ENCODE measurements around the gene TREML1. TPM values are rescaled to one million over a fixed set of nuclear protein-coding genes. Genes with fewer than 3 reads are reported as not detected.
"Not testable (repeated sequence)": the region's sequence is repeated elsewhere in the genome, so short reads cannot be mapped to it uniquely, and the experiment has no call there.

Gene TREML1
- polyA plus RNA-seq, 1 experiment = not detected

DNA sequence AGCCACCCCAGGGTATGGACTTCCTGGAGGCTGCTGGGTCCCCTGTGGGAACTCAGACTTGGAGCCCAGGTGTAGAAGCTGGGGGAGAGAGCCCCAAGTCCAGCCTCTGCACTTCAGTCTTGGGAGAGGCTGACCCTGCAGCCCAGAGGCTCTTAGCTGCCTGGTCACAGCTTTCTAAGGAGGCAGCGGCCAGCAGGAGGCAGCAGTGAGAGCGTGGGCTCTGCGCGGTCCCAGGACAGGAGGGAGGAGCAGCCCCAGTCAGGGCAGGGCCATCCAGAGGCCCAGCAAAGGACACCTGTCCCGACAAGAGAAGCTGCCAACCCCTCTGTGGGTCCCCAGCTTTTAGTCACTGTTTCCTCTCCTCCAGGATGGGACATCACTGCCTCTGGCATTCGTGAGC lies 37.4 kb upstream of the TREML1 start:
- H3K36me3 ChIP-seq (ENCODE audit: control insufficient read depth, insufficient read depth, low read length) = no peaks in the 10 kb centered on the region
- peak; percentile 56 for TF ChIP-seq CTCF (IDR thresholded peaks at IDR 0.05; ENCODE audit: insufficient read depth, low read depth, low read length)
- CTCF ChIA-PET = interaction anchor here (0.6 to 2.0 kb wide), 13 partner anchors 10 to 131 kb away, joined by 3 to 15 read pairs (median 4); no protein-coding TSS in a partner anchor
- no peak for DNase-seq (ENCODE audit: low read depth)
- H3K27me3 ChIP-seq (ENCODE audit: control insufficient read depth, insufficient read depth, low read length) = no peaks in the 10 kb centered on the region; the same call in 1 of the 2 replicates
- POLR2A ChIA-PET = no interaction called here
- no peak overlapping the region for H3K4me3 ChIP-seq (ENCODE audit: low read depth, low read length)

- ChIA-PET POLR2A (no interaction called here), CTCF (interaction anchor here (1.4 kb wide), 1 partner anchor 129 kb away, joined by 5 read pairs; no protein-coding TSS in a partner anchor)
- DNase-seq (ENCODE audit: low read depth) = no peak
These were observed 36.6 kb upstream of the TREML1 start for GRCh38 chr6:41190791-41191190.

DNA sequence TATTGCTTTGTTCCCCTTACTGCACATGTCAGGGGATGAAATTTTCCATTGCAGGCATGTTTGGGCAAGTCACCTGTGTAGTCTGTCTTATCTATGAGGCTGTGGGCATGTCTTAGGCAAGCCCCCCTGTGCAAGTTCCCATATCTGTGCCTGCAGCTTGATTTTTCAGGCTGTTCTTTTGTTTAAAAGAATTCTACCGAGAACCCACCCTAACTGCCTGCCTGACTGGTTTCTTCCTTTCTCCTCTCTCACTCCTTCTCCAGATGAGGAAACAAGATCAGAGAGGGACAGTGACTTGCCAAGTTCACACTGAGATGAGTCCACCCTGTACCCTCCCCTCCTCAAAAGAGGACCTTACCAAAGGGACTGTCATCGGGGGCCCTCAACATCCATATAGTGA lies 35.8 kb upstream of the TREML1 start:
- Histone ChIP-seq H3K27me3 (ENCODE audit: control insufficient read depth, insufficient read depth, low read length) (peaks cover under 1% of the 10 kb centered on the region), H3K4me3 (ENCODE audit: low read depth, low read length) (no peak overlapping the region), H3K36me3 (ENCODE audit: control insufficient read depth, insufficient read depth, low read length) (no peaks in the 10 kb centered on the region)
- CTCF ChIA-PET = interaction anchor here (0.8 to 1.4 kb wide), 3 partner anchors 19 to 131 kb away, joined by 3 to 5 read pairs (median 3); no protein-coding TSS in a partner anchor
- DNase-seq (ENCODE audit: low read depth) = no peak
- POLR2A ChIA-PET = no interaction called here
- TF ChIP-seq CTCF (IDR thresholded peaks at IDR 0.05; ENCODE audit: insufficient read depth, low read depth, low read length) = no peak

More at GRCh38 chr6:41190791-41191190, 36.6 kb upstream of the TREML1 start:
- Histone ChIP-seq H3K4me3 (ENCODE audit: low read depth, low read length) (no peak overlapping the region), H3K27me3 (ENCODE audit: control insufficient read depth, insufficient read depth, low read length) (no peaks in the 10 kb centered on the region; the same call in 1 of the 2 replicates), H3K36me3 (ENCODE audit: control insufficient read depth, insufficient read depth, low read length) (no peaks in the 10 kb centered on the region)
- no peak for TF ChIP-seq CTCF (IDR thresholded peaks at IDR 0.05; ENCODE audit: insufficient read depth, low read depth, low read length)

DNA sequence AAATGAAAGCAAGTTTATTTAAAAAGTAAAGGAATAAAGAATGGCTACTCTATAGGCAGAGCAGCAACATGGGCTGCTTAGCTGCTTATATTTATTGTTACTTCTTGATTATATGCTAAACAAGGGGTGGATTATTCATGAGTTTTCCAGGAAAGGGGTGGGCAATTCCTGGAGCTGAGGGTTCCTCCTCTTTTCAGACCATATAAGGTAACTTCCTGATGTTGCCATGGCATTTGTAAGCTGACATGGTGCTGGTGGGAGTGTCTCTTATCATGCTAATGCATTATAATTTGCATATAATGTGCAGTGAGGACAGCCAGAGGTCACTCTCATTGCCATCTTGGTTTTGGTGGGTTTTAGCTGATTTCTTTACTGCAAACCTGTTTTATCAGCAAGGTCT lies 34.9 kb upstream of the TREML1 start:
- H3K27me3 ChIP-seq (ENCODE audit: control insufficient read depth, insufficient read depth, low read length); H3K36me3 ChIP-seq (ENCODE audit: control insufficient read depth, insufficient read depth, low read length); POLR2A ChIA-PET; H3K4me3 ChIP-seq (ENCODE audit: low read depth, low read length); DNase-seq (ENCODE audit: low read depth): not testable (repeated sequence)
- CTCF ChIA-PET = interaction anchor here (0.8 to 1.4 kb wide), 4 partner anchors 18 to 132 kb away, joined by 3 to 5 read pairs (median 3); no protein-coding TSS in a partner anchor

GRCh38 chr6:41187924-41188886 lies 34.1 kb upstream of the TREML1 start:
- CTCF ChIA-PET = interaction anchor here (0.8 to 1.9 kb wide), 4 partner anchors 9 to 130 kb away, joined by 3 to 4 read pairs (median 3); partner anchors contain the start of gene TREML2
- POLR2A ChIA-PET = no interaction called here

More at GRCh38 chr6:41187924-41188886, 34.1 kb upstream of the TREML1 start:
- Histone ChIP-seq H3K36me3 (ENCODE audit: control insufficient read depth, insufficient read depth, low read length) (no peaks in the 10 kb centered on the region), H3K4me3 (ENCODE audit: low read depth, low read length) (no peak overlapping the region), H3K27me3 (ENCODE audit: control insufficient read depth, insufficient read depth, low read length) (peaks cover 2% of the 10 kb centered on the region)
- no peak for DNase-seq (ENCODE audit: low read depth)
- TF ChIP-seq CTCF (IDR thresholded peaks at IDR 0.05; ENCODE audit: insufficient read depth, low read depth, low read length) = no peak

Data from BJ (cell line).